Stimulated activated CD4-positive, alpha-beta T cell treated with anti-CD3 and anti-CD28 coated beads, Interleukin-4, amount 100 ng/mL, for 1 hour (primary cell): ENCODE data around the gene STRBP.
"Not testable (repeated sequence)": the region's sequence is repeated elsewhere in the genome, so short reads cannot be mapped to it uniquely, and the experiment has no call there.

Source experiments
- DNase-seq: peaks from one replicate; pipeline ENCODE4 v3.0.0-alpha.2; 2020

The STRBP gene

GRCh38 chr9:123268465-123269259, at the start of gene STRBP:
TSS of gene STRBP (minus strand) at chr9:123268586. CDS start at chr9:123184134, 84,452 bp downstream.
- peak; percentile 94 for DNase-seq

- DNase-seq = no peak
Measured at GRCh38 chr9:123316053-123316718, 47.8 kb upstream of the STRBP start.

- no peak for DNase-seq
Measured at GRCh38 chr9:123315635-123316034, 47.2 kb upstream of the STRBP start.

GRCh38 chr9:123314617-123315016, 46.2 kb upstream of the STRBP start:
- DNase-seq = no peak

GRCh38 chr9:123312306-123312877, 44.0 kb upstream of the STRBP start:
- no peak for DNase-seq

GRCh38 chr9:123311250-123311752, 42.9 kb upstream of the STRBP start:
- DNase-seq = no peak

GRCh38 chr9:123310551-123311249, 42.3 kb upstream of the STRBP start:
- no peak for DNase-seq

- no peak for DNase-seq
Measured at GRCh38 chr9:123309611-123310010, 41.2 kb upstream of the STRBP start.

GRCh38 chr9:123305879-123306278, 37.5 kb upstream of the STRBP start:
- DNase-seq = no peak

- no peak for DNase-seq
Measured at GRCh38 chr9:123304340-123304691, 35.9 kb upstream of the STRBP start.

- DNase-seq = no peak
Measured at GRCh38 chr9:123302348-123303214, 34.2 kb upstream of the STRBP start.

- DNase-seq = not testable (repeated sequence)
Measured at GRCh38 chr9:123301936-123302335, 33.5 kb upstream of the STRBP start.

- no peak for DNase-seq
Measured at GRCh38 chr9:123300554-123300953, 32.2 kb upstream of the STRBP start.

GRCh38 chr9:123299558-123300126, 31.3 kb upstream of the STRBP start:
- no peak for DNase-seq

GRCh38 chr9:123296174-123296573, 27.8 kb upstream of the STRBP start:
- DNase-seq = no peak

GRCh38 chr9:123291736-123292135, 23.4 kb upstream of the STRBP start:
- DNase-seq = no peak

- DNase-seq = no peak
Measured at GRCh38 chr9:123290764-123291163, 22.4 kb upstream of the STRBP start.

GRCh38 chr9:123287639-123288038, 19.3 kb upstream of the STRBP start:
- DNase-seq = no peak

- no peak for DNase-seq
Measured at GRCh38 chr9:123286324-123286723, 17.9 kb upstream of the STRBP start.

- DNase-seq = no peak
Measured at GRCh38 chr9:123284656-123285055, 16.3 kb upstream of the STRBP start.

GRCh38 chr9:123283455-123283854, 15.1 kb upstream of the STRBP start:
- DNase-seq = no peak

- no peak for DNase-seq
Measured at GRCh38 chr9:123283048-123283408, 14.6 kb upstream of the STRBP start.
